Midbrain (tissue), 1 donor: Measurements from ENCODE around the gene CADPS.

Experiments used
- DNase-seq: peaks from one replicate; lab custom pipeline; 2025; lab: John Stamatoyannopoulos, UW

Gene CADPS

DNA sequence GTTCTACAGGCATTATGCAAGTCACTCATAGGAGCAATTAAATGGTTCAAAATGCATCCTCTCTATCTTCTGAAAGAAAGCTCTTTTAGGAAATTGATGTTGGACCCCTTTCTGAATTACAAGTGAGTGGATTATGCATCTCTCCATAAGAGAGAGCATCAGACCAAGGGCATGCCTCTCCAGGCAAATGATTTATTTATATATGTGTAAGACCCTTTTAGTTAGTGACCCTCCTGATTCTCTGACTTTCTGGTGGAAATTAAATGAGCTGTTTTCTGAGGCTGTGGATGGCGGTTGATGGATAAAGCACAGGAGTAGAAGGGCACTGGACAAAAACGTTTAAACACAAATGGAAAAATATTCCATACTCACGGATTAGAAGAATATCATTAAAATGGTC is 62.6 kb downstream of the CADPS start:
- no peak for DNase-seq

DNA sequence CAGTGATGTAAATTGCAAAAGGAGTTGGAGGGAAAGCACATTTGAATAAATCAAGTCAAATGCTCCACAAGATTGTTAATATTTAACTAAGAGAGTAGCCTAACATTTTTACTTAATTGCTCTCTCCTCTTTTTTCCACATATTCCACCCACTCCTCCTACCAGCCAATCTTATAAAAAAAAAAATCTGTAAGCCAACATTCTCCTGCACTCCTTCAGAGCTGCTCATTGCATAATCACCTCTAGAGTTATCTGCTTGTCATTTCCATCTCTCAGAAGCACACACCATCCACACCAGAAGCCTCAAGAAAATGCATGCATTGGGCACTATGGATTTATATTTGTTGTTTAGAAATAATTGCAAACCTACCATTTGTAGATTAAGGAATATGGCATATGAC is 64.1 kb downstream of the CADPS start:
- DNase-seq = no peak

GRCh38 chr3:62809369-62809768 is 65.8 kb downstream of the CADPS start:
- DNase-seq = no peak

DNA sequence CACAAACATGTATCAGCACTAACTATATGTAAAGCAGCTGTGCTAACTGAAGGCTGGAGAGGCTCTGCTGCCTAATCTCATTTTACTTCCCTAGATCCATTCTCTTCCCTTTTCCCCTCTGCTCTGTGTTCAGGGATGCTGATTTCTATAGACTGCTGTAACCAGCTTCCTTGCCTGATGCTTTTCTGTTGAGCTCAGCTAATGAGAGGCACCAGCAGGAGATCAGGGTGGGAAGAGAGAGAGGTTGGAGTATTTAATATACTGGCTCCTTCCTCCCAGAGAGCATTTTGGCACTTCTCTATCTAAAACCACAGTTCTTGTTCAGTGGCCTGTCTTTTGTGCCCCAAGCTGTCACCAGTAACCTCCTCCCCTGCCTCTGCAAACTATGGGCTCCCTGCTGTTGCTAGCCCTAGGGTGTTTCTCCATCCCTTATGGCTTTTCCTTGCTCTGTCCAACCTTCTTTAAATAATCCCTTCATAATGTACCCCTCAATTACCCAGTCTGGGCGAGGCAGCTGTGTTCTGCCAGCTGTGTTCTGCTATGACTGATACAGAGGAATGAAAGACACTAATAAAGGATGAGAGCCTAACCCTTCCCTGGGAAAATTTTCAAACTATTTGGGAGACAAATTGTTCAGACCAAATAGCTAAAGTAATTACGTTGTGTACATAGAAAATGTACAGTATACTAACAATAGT is 69.5 kb downstream of the CADPS start:
- DNase-seq = no peak

DNA sequence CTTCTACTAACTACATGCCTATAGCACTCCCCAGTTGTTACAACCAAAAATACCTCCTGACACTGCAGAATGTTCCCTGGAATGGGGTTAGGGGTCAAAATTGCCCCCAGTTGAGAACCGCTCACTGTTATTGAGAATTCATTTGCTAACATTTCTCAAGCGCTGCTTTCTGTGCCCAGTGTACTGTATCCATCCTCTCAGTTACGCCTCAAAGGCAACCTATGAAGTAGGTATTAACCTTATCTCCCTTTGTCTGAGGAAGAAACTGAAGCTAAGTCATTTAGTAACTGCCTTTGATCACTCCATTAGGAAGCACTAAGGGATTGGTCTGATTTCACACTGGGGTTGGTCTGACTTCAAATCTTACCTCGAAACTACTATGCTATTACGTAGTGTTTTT is 70.1 kb downstream of the CADPS start:
- DNase-seq = no peak

DNA sequence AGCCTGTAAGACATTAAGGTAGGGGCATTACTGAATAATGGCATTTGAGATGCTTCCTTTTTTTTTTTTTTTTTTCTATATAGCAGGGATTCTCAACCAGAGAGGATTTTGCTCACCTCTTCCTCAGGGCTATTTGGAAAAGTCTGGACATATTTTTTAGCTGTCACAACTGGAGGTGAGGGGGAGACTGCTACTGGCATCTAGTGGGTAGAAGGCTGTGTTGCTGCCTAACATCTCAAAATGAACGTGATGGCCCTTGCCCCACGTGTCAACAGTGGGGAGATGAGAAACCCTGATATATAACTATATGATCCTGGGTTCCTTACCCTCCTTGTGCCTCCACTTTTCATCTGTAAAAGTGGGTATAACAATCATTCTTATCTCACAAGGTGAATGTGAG is 71.9 kb downstream of the CADPS start:
- no peak for DNase-seq

- no peak for DNase-seq
Measured at GRCh38 chr3:62798000-62798399, 77.2 kb downstream of the CADPS start.

DNA sequence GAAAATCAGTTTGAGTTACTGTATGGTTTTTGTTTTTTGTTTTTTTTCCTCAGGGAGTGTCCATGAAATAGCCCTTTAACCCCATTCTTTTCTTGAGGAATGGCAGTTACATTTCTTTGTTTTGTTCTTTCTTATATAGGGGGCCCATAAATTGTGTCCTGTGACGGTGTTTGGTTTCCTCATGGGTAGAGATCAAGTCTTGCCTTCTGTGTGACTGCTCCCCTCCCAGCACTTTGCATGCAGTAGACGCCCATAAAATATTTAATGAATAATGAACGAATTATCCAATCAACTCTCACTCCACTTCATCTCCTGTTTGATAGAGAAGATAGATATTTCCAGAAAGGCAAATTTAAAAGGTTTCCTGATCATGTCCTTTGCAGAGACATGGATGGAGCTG is 78.1 kb downstream of the CADPS start:
- no peak for DNase-seq

- no peak for DNase-seq
Measured at GRCh38 chr3:62795978-62796657, 79.1 kb downstream of the CADPS start.

DNA sequence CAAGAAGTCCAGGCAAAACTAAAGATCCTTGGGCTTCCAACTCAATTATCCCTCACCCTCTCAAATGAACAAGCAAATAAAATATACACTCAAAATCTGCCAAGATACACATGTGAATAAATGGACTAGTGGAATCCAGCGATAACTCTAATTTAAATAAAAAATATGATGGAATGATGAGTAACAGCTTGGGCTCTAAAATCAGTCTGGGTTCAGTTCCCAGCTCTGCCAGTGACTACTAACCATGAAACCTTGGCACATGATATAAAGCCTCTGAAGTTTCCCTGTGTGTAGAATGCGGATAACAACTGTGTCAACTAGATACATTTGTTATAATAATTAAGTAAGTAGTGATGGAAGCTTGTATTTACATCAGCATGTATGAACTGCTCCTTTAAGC is 81.3 kb downstream of the CADPS start:
- DNase-seq = no peak

- DNase-seq = no peak
Measured at GRCh38 chr3:62785384-62785783, 89.8 kb downstream of the CADPS start.

- DNase-seq = no peak
Measured at GRCh38 chr3:62781121-62781520, 94.1 kb downstream of the CADPS start.

- no peak for DNase-seq
Measured at GRCh38 chr3:62777674-62778073, 97.5 kb downstream of the CADPS start.

DNA sequence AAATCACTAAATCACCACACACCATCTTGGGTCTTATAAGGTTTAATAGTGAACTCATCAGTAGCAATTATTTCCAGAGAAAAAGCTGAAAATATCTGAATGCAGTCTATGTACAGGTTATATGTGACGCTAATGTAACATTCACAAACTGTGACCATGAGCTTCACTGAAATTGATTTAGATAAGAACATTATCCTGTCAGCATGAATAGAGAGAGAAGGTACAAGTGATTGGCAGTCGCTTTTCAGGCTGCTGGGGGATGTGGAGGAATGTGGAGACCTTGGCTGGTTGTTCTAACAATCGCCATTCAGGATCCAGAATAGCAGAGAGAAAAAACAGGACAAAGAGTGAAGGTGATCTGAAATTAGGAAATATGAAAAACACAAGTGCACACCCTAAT is 98.1 kb downstream of the CADPS start:
- no peak for DNase-seq

DNA sequence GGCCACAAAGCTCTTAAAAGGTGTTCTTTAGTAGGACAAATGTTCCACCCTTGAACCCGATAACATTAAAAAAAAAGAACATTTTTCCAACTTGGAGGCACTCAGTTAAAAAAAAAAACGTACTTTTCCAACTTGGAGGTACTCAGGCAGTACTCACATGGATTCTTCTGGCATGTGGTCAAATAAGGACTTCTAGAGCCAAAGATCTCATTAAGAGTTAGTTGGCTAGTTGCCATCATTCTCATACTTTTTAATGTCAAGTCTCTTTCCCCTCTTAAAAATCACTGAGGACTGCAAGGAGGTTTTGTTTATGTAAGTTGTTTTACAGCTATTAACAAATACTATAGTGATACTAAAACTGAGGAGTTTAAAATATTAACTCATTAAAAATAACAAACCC is 101.0 kb downstream of the CADPS start:
- DNase-seq = no peak

- no peak for DNase-seq
Measured at GRCh38 chr3:62771331-62772072, 103.7 kb downstream of the CADPS start.

- no peak for DNase-seq
Measured at GRCh38 chr3:62768896-62769295, 106.3 kb downstream of the CADPS start.

GRCh38 chr3:62761711-62762110 is 113.5 kb downstream of the CADPS start:
- no peak for DNase-seq

- no peak for DNase-seq
Measured at GRCh38 chr3:62761311-62761710, 113.9 kb downstream of the CADPS start.

- DNase-seq = no peak
Measured at GRCh38 chr3:62758296-62759066, 116.7 kb downstream of the CADPS start.

- DNase-seq = no peak
Measured at GRCh38 chr3:62757045-62757444, 118.2 kb downstream of the CADPS start.

DNA sequence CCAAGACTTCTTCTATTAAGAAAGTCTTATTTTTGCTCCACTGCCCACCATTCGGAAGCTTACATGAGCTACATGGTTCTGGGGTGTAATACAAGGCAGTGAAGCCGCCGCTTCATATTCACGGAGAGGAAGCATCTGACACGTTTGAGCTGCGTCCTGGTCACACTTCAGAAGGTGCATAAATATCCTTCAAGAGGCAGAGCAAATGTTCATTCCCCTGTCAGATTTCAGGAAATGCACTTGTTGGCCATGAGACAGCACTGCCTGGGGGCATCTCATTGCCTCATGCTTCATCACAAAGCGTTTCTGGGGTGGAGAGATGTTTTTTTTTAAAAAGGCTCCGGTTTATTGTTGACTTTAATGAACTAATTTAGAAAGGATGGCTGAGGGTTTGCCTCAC is 119.9 kb downstream of the CADPS start:
- no peak for DNase-seq
